GM18498 (cell line): ENCODE measurements around the gene NUP98.
"Not testable (repeated sequence)": the region's sequence is repeated elsewhere in the genome, so short reads cannot be mapped to it uniquely, and the experiment has no call there.

Experiments
- ATAC-seq: cut with Tn5 transposase; IDR thresholded peaks from one replicate; pipeline ENCODE4 v1.9.1; 2021; ENCODE audit warnings: mild to moderate bottlenecking, moderate library complexity; ENCODE audit not compliant: unreplicated experiment

The NUP98 gene

DNA sequence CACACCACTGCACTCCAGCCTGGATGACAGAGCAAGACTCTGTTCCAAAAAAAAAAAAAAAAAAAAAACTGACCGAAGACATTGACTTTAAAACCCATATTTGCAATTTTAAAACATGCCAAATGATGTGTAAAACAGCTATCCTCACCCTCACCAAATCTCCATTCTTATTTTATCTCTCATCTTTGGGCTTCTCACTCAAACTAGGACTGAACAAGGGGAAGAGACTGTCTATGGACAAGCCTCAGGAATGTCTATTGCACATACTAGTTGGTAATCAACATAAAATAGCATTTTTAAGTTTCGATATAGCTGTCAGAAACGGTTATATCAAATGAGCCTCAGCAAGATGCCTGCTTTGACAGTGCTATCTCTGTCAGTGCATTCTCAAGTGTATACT is 118.3 kb downstream of the NUP98 start:
- no peak for ATAC-seq

- no peak for ATAC-seq
These were observed 121.4 kb downstream of the NUP98 start for GRCh38 chr11:3675971-3676370.

DNA sequence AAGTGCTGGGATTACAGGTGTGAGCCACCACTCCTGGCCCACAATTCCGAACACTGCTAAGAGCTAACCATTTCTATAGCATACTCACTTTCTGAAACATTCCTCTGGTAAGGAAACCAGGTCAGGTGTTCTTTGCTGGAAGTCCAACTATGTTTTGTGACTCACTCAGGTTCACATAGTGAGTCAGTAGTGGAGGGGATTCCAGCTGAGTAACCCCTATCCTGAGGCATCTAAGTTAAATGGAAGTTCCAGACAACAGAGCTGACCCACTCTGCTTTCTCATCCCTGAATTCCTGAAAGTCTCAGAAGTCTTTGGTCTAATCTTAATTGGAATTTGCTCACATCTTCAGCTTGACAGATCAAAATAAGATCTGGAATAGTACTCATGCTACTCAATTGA is 123.2 kb downstream of the NUP98 start:
- ATAC-seq = no peak

GRCh38 chr11:3671334-3672254 is 125.8 kb downstream of the NUP98 start, which contains the start of gene CHRNA10:
CHRNA10 (minus strand) TSS chr11:3671384; CDS start chr11:3671312, 72 bp downstream.
- ATAC-seq = no peak

GRCh38 chr11:3669742-3670183 is 127.6 kb downstream of the NUP98 start:
- ATAC-seq = no peak

GRCh38 chr11:3669128-3669527 is 128.2 kb downstream of the NUP98 start:
- ATAC-seq = no peak

- ATAC-seq = no peak
These were observed 130.0 kb downstream of the NUP98 start for GRCh38 chr11:3667149-3668035.

- no peak for ATAC-seq
These were observed 131.3 kb downstream of the NUP98 start for GRCh38 chr11:3666023-3666530.

DNA sequence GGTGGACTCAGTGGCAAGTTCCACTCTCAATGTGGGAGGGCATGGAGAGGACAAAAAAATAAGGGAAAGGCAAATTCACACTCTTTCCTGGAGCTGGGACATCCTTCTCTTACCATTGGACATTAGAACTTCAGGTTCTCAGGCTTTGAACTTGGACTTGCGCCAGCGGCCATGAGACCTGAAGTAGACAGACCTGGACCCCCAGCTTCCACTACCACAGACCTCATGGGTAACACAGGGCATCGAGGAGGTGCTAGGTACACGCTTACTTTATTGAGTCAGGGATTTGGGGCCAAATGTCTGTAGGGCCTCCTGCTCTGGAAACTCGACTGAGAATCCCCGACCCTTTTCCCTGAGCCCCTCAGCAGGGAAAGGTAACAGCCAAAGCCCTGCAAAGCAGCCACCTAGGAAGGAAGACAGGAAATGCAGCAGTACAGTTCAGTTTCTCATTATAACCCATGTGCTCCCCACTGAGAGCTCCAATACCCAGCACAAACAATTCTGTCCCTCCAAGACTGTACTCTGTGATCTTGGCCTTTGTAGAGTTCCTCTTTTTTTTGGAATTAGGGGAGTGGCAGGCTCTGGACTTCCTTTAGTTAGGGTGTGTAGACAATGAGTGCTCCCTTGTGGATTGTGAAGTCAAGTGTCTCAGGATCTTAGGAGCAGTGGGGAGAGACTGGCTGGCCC is 131.9 kb downstream of the NUP98 start:
- ATAC-seq = no peak

- ATAC-seq = no peak
These were observed 133.2 kb downstream of the NUP98 start for GRCh38 chr11:3664032-3664630.

- no peak for ATAC-seq
These were observed 134.5 kb downstream of the NUP98 start for GRCh38 chr11:3662856-3663255.

DNA sequence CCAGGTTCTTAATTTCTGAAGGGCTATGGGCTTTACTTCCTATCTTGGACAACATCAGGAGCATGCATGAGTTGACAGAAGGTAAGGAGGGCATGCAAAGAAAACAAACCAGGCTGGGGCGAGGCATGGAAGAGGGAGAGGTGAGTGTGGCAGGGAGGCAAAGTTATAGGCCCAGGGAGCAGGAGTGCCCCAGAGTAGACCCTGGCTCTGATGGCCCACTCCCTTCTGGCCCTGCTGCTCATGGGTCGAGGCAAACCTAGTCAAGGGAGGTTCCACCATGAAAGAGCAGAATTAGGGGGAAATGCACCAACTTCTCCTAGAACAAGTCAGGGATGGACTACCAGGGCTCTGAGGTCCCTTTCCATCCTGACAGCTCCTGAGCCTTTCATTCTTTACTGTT is 136.4 kb downstream of the NUP98 start:
- ATAC-seq = no peak

GRCh38 chr11:3659595-3660515 is 137.5 kb downstream of the NUP98 start:
- no peak for ATAC-seq

- no peak for ATAC-seq
These were observed 139.1 kb downstream of the NUP98 start for GRCh38 chr11:3658252-3658651.

DNA sequence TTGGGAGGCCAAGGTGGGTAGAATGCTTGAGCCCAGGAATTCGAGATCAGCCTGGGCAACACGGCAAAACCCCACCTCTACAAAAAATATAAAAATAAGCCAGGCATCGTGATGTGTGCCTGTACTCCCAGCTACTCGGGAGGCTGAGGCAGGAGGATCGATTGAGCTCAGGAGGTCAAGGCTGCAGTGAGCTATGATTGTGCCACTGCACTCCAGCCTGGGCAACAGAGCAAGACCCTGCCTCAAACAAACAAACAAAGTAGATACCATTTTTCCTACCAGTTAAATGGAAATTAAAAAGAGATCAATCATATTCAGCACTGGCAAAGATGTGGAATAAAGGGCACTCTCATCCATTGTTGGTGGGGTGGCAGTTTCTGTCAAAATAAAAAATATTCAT is 140.0 kb downstream of the NUP98 start:
- not testable (repeated sequence) for ATAC-seq

DNA sequence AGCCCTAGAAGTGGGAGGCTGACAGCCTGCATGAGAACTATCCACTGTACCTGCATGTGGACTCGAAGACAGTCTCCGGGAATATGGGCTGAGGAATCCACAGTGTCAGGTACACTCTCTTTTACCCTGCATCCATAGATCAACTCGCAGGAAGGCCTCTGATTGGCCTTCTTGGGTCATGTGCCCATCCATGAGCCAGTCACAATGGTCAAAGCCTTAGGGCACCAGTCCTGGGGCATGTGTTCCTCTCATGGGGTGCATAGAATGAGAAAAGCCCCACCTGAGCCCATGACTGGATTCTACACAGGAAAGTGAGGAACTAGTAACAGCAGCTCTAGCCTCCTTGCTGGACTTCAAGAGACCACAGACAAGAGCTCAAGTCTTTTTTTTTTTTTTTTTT is 141.8 kb downstream of the NUP98 start:
- ATAC-seq = no peak

GRCh38 chr11:3652514-3652913 is 144.8 kb downstream of the NUP98 start:
- ATAC-seq = not testable (repeated sequence)

DNA sequence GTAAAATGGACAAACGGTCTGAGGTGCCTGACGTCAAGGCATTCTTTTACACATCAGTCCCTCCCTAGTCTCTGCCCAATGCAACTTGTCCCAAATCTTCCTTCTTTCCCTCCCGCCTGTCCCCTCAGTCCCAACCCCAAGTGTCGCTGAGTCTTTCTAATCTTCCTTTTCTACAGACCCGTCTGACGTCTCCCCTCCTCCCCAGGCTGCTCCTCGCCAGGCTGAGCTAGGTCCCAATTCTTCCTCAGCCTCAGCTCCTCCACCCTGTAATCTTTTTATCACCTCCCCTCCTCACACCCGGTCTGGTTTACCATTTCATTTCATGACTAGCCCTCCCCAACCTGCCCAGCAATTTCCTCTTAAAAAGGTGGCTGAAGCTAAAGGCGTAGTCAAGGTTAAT is 148.0 kb downstream of the NUP98 start:
- ATAC-seq = not testable (repeated sequence)

DNA sequence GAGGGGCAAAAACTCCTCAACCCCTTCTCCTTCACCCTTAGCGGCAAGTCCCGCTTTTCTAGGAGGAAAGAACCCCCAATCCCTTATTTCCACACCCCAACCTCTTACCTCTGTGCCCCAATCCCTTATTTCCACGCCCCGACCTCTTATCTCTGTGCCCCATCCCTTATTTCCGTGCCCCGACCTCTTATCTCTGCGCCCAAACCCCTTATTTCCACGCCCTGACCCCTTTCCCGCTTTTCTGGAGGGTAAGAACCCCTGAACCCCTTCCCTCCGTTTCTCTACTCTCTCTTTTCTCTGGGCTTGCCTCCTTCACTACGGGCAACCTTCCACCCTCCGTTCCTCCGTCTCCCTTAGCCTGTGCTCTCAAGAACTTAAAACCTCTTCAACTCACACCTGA is 148.5 kb downstream of the NUP98 start:
- ATAC-seq = not testable (repeated sequence)
